Measurements from ENCODE around the gene ZCCHC24. TPM values are rescaled to one million over a fixed set of nuclear protein-coding genes. Genes with fewer than 3 reads are reported as not detected.

ZCCHC24 gene
- total and polyA plus RNA-seq, 10 donors = 4.9 to 34.1 (median 23.7) TPM

DNA sequence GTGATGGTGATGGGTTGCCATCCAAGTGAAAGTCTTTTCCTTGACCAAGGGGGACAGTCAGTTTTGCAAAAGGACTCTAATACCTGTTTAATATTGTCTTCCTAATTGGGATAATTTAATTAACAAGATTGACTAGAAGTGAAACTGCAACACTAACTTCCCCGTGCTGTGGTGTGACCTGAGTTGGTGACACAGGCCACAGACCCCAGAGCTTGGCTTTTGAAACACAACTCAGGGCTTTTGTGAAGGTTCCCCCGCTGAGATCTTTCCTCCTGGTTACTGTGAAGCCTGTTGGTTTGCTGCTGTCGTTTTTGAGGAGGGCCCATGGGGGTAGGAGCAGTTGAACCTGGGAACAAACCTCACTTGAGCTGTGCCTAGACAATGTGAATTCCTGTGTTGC, 91.3 kb downstream of the ZCCHC24 start:
- H3K36me3 ChIP-seq = peaks cover 10 to 88% (median 65%) of the 10 kb centered on the region in 6 donors
- DNase-seq = no peak
- TF ChIP-seq, protein P1, sequence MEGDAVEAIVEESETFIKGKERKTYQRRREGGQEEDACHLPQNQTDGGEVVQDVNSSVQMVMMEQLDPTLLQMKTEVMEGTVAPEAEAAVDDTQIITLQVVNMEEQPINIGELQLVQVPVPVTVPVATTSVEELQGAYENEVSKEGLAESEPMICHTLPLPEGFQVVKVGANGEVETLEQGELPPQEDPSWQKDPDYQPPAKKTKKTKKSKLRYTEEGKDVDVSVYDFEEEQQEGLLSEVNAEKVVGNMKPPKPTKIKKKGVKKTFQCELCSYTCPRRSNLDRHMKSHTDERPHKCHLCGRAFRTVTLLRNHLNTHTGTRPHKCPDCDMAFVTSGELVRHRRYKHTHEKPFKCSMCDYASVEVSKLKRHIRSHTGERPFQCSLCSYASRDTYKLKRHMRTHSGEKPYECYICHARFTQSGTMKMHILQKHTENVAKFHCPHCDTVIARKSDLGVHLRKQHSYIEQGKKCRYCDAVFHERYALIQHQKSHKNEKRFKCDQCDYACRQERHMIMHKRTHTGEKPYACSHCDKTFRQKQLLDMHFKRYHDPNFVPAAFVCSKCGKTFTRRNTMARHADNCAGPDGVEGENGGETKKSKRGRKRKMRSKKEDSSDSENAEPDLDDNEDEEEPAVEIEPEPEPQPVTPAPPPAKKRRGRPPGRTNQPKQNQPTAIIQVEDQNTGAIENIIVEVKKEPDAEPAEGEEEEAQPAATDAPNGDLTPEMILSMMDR (IDR thresholded peaks at IDR 0.05 in 8 of 11, conservative IDR thresholded peaks at IDR 0.05 in 3 of 11) = no peak
- TF ChIP-seq POLR2A (IDR thresholded peaks at IDR 0.05) = no peak
- no peak for TF ChIP-seq POLR2AphosphoS5 (IDR thresholded peaks at IDR 0.05)
- WGBS, 5 donors = 18 to 35% (median 25%) methylated on average over 3 of the region's 3 CpGs
- no peaks in the 10 kb centered on the region for H3K27me3 ChIP-seq (replicated peaks in 1 of 7)
- peak overlapping the region in 4 of 8 donors; percentile 35 to 96 (median 70) for H3K27ac ChIP-seq
- peaks cover 9 to 86% (median 55%) of the 10 kb centered on the region in 6 donors for H3K4me1 ChIP-seq
- intact Hi-C loops (cut with DNase I; ENCODE audit: low total_unique reads) = no loop called here
- H3K9me3 ChIP-seq = no peaks in the 10 kb centered on the region
- H3K4me3 ChIP-seq = no peak overlapping the region

DNA sequence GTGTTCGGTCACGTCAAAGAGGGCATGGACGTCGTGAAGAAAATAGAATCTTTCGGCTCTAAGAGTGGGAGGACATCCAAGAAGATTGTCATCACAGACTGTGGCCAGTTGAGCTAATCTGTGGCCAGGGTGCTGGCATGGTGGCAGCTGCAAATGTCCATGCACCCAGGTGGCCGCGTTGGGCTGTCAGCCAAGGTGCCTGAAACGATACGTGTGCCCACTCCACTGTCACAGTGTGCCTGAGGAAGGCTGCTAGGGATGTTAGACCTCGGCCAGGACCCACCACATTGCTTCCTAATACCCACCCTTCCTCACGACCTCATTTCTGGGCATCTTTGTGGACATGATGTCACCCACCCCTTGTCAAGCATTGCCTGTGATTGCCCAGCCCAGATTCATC, 91.7 kb downstream of the ZCCHC24 start:
- Histone ChIP-seq H3K4me3 (no peak overlapping the region), H3K4me1 (peaks cover 13 to 88% (median 59%) of the 10 kb centered on the region in 6 donors), H3K36me3 (peaks cover 12 to 92% (median 67%) of the 10 kb centered on the region in 6 donors), H3K9me3 (no peaks in the 10 kb centered on the region), H3K27ac (peak overlapping the region in 4 of 8 donors; percentile 35 to 96 (median 70)), H3K27me3 (replicated peaks in 1 of 7) (no peaks in the 10 kb centered on the region)
- 82 to 89% (median 88%) methylated on average over 8 to 11 of the region's 11 CpGs for WGBS, 5 donors
- intact Hi-C loops (cut with DNase I; ENCODE audit: low total_unique reads) = no loop called here
- TF ChIP-seq POLR2A (IDR thresholded peaks at IDR 0.05) (no peak), POLR2AphosphoS5 (IDR thresholded peaks at IDR 0.05) (peak in 2 of 3 donors; percentile 41 to 42)
- TF ChIP-seq, protein P1 (IDR thresholded peaks at IDR 0.05 in 8 of 11, conservative IDR thresholded peaks at IDR 0.05 in 3 of 11) = no peak
- no peak for DNase-seq

DNA sequence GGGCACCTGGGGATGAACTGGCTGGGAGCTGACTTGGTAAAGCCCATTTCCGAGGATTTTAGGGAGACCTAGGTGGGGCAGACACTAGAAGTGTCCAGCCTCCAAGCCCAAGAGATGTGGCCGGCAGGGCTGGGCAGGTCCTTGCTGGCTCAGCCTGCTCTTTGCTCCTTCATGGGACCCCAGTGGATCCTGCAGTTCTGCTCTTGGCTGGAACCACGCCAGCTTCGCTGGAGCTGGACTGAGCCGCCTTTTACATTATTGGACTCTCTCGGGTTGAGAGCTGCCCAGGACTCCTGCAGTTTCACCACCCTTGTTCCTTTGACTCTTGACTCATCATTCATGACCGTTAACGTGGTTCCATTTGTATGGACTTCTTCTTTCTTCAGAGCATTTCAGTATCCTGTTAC, 92.4 kb downstream of the ZCCHC24 start:
- 52 to 84% (median 69%) methylated on average over 8 of the region's 8 CpGs for WGBS, 5 donors
- TF ChIP-seq POLR2A (IDR thresholded peaks at IDR 0.05) = no peak
- TF ChIP-seq, protein P1 (IDR thresholded peaks at IDR 0.05 in 8 of 11, conservative IDR thresholded peaks at IDR 0.05 in 3 of 11) = no peak
- TF ChIP-seq POLR2AphosphoS5 (IDR thresholded peaks at IDR 0.05) = no peak
- intact Hi-C loops (cut with DNase I; ENCODE audit: low total_unique reads) = no loop called here
- H3K4me3 ChIP-seq = no peak overlapping the region
- H3K9me3 ChIP-seq = no peaks in the 10 kb centered on the region
- no peak for DNase-seq
- H3K27me3 ChIP-seq (replicated peaks in 1 of 7) = no peaks in the 10 kb centered on the region
- peaks cover 12 to 93% (median 67%) of the 10 kb centered on the region in 6 donors for H3K36me3 ChIP-seq
- H3K27ac ChIP-seq = peak overlapping the region in 4 of 8 donors; percentile 68 to 96 (median 72)
- peaks cover 19 to 95% (median 66%) of the 10 kb centered on the region in 6 donors for H3K4me1 ChIP-seq

DNA sequence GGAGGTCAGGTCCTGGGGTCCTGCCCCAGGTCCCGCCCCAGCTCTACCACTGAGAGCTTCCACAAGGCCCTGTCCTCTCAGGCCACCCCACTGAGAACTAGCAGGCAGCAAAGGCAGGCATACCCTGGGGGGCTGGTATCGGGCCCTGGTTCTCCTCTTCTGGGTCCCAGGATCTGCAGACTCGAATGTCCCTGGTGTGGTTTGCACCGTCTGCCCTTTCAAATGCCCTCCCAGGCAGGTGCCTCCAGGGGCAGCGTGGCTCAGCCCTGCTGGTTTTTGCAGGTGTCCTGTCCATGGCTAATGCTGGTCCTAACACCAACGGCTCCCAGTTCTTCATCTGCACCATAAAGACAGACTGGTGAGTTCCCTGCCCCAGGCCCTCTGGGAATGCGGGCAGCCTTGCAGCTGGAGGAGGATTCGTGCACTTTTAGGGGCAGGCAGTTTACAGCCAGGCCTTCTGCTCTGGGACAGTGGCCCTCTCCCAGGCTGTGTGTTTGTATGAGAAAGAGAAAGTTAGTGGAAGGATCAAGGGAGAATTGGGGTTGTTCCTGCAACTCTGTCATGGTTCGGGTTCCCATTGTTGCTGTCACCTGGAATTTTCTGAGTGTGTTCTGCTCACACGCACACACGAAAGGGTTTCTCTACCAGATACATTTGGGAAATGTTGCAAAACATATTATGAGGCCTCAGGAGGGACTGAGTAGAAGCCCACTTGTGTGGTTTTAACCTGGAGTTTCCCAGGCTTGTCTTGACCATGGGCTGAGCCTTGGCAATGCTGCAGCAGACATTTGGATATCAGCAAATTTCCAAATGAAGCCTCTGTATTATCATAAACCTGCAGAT, 93.2 kb downstream of the ZCCHC24 start:
- Histone ChIP-seq H3K27me3 (replicated peaks in 1 of 7) (no peaks in the 10 kb centered on the region), H3K9me3 (no peaks in the 10 kb centered on the region), H3K27ac (peak overlapping the region in 4 of 8 donors; percentile 68 to 96 (median 72)), H3K36me3 (peaks cover 12 to 87% (median 67%) of the 10 kb centered on the region in 6 donors), H3K4me1 (peaks cover 19 to 96% (median 71%) of the 10 kb centered on the region in 6 donors), H3K4me3 (no peak overlapping the region)
- WGBS, 5 donors = 82 to 94% (median 91%) methylated on average over 11 of the region's 11 CpGs
- TF ChIP-seq POLR2AphosphoS5 (IDR thresholded peaks at IDR 0.05) (peak in 1 of 3 donors; percentile 15), POLR2A (IDR thresholded peaks at IDR 0.05) (no peak)
- TF ChIP-seq, protein P1 (IDR thresholded peaks at IDR 0.05 in 8 of 11, conservative IDR thresholded peaks at IDR 0.05 in 3 of 11) = no peak
- no peak for DNase-seq
- intact Hi-C loops (cut with DNase I; ENCODE audit: low total_unique reads) = no loop called here
